Sigmoid colon (tissue), 7 donors: ENCODE results near the gene SRXN1. TPM values are rescaled to one million over a fixed set of nuclear protein-coding genes. Genes with fewer than 3 reads are reported as not detected.

Source experiments
- DNase-seq: peaks from one replicate; pipeline ENCODE4 v3.0.0-alpha.2; 2019
- H3K27ac ChIP-seq, 4 donors: fragments of 200-600 bp; sonication (generic); one replicate each; pipeline ENCODE4 v1.5.1; 2016 to 2019; ENCODE audit warnings: mild to moderate bottlenecking in 1 of 4
- H3K27me3 ChIP-seq, 3 donors: fragments of 200-600 bp; sonication (generic); one replicate each; pipeline ENCODE4 v1.5.1; 2019; ENCODE audit warnings: mild to moderate bottlenecking in 1 of 3
- H3K36me3 ChIP-seq, 4 donors: fragments of 200-600 bp; sonication (generic); one replicate each; pipeline ENCODE4 v1.5.1; 2016 to 2019
- H3K4me1 ChIP-seq, 4 donors: fragments of 200-600 bp; sonication (generic); one replicate each; pipeline ENCODE4 v1.5.1; 2017 to 2019
- H3K4me3 ChIP-seq, 4 donors: fragments of 200-600 bp; sonication (generic); one replicate each; pipeline ENCODE4 v1.5.1; 2017 to 2019; ENCODE audit warnings: mild to moderate bottlenecking in 2 of 4, moderate library complexity in 1 of 4
- H3K9me3 ChIP-seq, 4 donors: fragments of 200-600 bp in 3 of 4; sonication (generic) in 3 of 4; one replicate each; pipeline versions ENCODE4 v1.5.1 to v1.6.1; 2013 to 2019
- CTCF ChIP-seq, 4 experiments: fragments of 450-650 bp in 3 of 4; fragments of 200-600 bp in 1 of 4; IDR thresholded peaks; one replicate each; pipeline ENCODE4 v1.5.1; 2016 to 2019; ENCODE audit warnings: antibody characterized with exemption in 4 of 4, mild to moderate bottlenecking in 3 of 4, moderate library complexity in 2 of 4
- EP300 ChIP-seq, 4 donors: sonication (generic); formaldehyde crosslinking; IDR thresholded peaks; one replicate each; pipeline ENCODE4 v1.6.1; 2017; ENCODE audit warnings: antibody characterized with exemption in 4 of 4
- POLR2A ChIP-seq, 2 donors: fragments of 450-650 bp; IDR thresholded peaks; one replicate each; pipeline ENCODE4 v1.6.1; 2016; ENCODE audit warnings: antibody characterized with exemption in 2 of 2, mild to moderate bottlenecking in 2 of 2, moderate library complexity in 2 of 2
- POLR2AphosphoS5 ChIP-seq, 4 donors: sonication (generic); formaldehyde crosslinking; IDR thresholded peaks; one replicate each; pipeline ENCODE4 v1.6.1; 2017; ENCODE audit warnings: antibody characterized with exemption in 4 of 4
- WGBS, 2 donors: extraction: QIAGEN DNeasy Blood & Tissue Kit; methylation state at CpG; one replicate each; pipeline ENCODE4 v1.1.7; 2013; 5-methylcytosine and 5-hydroxymethylcytosine counted together
- intact Hi-C: fragments of 100-400 bp; cut with DNase I; formaldehyde crosslinking; loops from one replicate; pipeline ENCODE4 v1.15.1; 2023
- polyA plus RNA-seq, 3 donors: library from polyadenylated mRNA; stranded (reverse); fragments of 200-250 nt; gene quantifications; one replicate each; pipeline ENCODE4 v1.2.3, GENCODE V29; 2013
- total RNA-seq, 4 donors: library from RNA; depleted of rRNA; stranded (reverse); fragments of >200 nt; gene quantifications; one replicate each; pipeline ENCODE4 v1.1.0, GENCODE V29; 2016
- donor health status: healthy with polysubstance abuse.
- donor health status: Bipolar disorder and iron deficiency.
- donor health status: healthy.

Gene SRXN1
- total and polyA plus RNA-seq, 7 donors: 16.8 to 35.6 (median 27.5) TPM

- intact Hi-C loops: no loop called here
- DNase-seq: no peak
- Histone ChIP-seq H3K36me3 (no peaks in the 10 kb centered on the region), H3K27ac (no peak overlapping the region), H3K4me1 (no peaks in the 10 kb centered on the region), H3K4me3 (no peak overlapping the region), H3K27me3 (peaks cover 0 to 23% (median 0%) of the 10 kb centered on the region in 3 donors), H3K9me3 (no peaks in the 10 kb centered on the region)
- no peak for TF ChIP-seq CTCF (IDR thresholded peaks at IDR 0.05)
- no peak for TF ChIP-seq POLR2A (IDR thresholded peaks at IDR 0.05)
- TF ChIP-seq EP300 (IDR thresholded peaks at IDR 0.05): no peak
- no peak for TF ChIP-seq POLR2AphosphoS5 (IDR thresholded peaks at IDR 0.05)
- 49 to 67% methylated on average over 7 of the region's 7 CpGs for WGBS, 2 donors
These were observed 17.1 kb downstream of the SRXN1 start for GRCh38 chr20:635893-636338.

GRCh38 chr20:635028-635892 is 17.7 kb downstream of the SRXN1 start:
- Histone ChIP-seq H3K4me3 (no peak overlapping the region), H3K36me3 (no peaks in the 10 kb centered on the region), H3K27ac (no peak overlapping the region), H3K4me1 (no peaks in the 10 kb centered on the region), H3K9me3 (no peaks in the 10 kb centered on the region), H3K27me3 (peaks cover 0 to 22% (median 0%) of the 10 kb centered on the region in 3 donors)
- 60 to 74% methylated on average over 9 of the region's 9 CpGs for WGBS, 2 donors
- intact Hi-C loops: no loop called here
- no peak for TF ChIP-seq EP300 (IDR thresholded peaks at IDR 0.05)
- no peak for TF ChIP-seq POLR2A (IDR thresholded peaks at IDR 0.05)
- no peak for TF ChIP-seq POLR2AphosphoS5 (IDR thresholded peaks at IDR 0.05)
- no peak for TF ChIP-seq CTCF (IDR thresholded peaks at IDR 0.05)
- no peak for DNase-seq

- peaks cover 0 to 28% (median 0%) of the 10 kb centered on the region in 3 donors for H3K27me3 ChIP-seq
- DNase-seq: no peak
- no peaks in the 10 kb centered on the region for H3K9me3 ChIP-seq
- no peak for TF ChIP-seq CTCF (IDR thresholded peaks at IDR 0.05)
- TF ChIP-seq POLR2A (IDR thresholded peaks at IDR 0.05): no peak
- TF ChIP-seq POLR2AphosphoS5 (IDR thresholded peaks at IDR 0.05): no peak
- TF ChIP-seq EP300 (IDR thresholded peaks at IDR 0.05): no peak
- no peak overlapping the region for H3K27ac ChIP-seq
- no peaks in the 10 kb centered on the region for H3K4me1 ChIP-seq
- H3K36me3 ChIP-seq: no peaks in the 10 kb centered on the region
- intact Hi-C loops: no loop called here
- no peak overlapping the region for H3K4me3 ChIP-seq
- WGBS, 2 donors: 54 to 70% methylated on average over 14 of the region's 14 CpGs
These were observed 18.7 kb downstream of the SRXN1 start for GRCh38 chr20:634148-634925.

- intact Hi-C loops: no loop called here
- TF ChIP-seq POLR2AphosphoS5 (IDR thresholded peaks at IDR 0.05): no peak
- no peak for TF ChIP-seq EP300 (IDR thresholded peaks at IDR 0.05)
- no peak for TF ChIP-seq CTCF (IDR thresholded peaks at IDR 0.05)
- no peak for TF ChIP-seq POLR2A (IDR thresholded peaks at IDR 0.05)
- DNase-seq: no peak
- H3K27me3 ChIP-seq: peaks cover 0 to 28% (median 0%) of the 10 kb centered on the region in 3 donors
- no peak overlapping the region for H3K27ac ChIP-seq
- WGBS, 2 donors: 25 to 77% methylated on average over 1 of the region's 1 CpG
- H3K9me3 ChIP-seq: no peaks in the 10 kb centered on the region
- no peak overlapping the region for H3K4me3 ChIP-seq
- no peaks in the 10 kb centered on the region for H3K36me3 ChIP-seq
- H3K4me1 ChIP-seq: no peaks in the 10 kb centered on the region
These were observed 21.9 kb downstream of the SRXN1 start for GRCh38 chr20:631101-631500.
